Tibial nerve (tissue), 4 donors: ENCODE results near the gene PRXL2B. TPM values are rescaled to one million over a fixed set of nuclear protein-coding genes. Genes with fewer than 3 reads are reported as not detected.

Source experiments
- DNase-seq, 2 donors: peaks; one replicate each; pipeline ENCODE4 v3.0.0-alpha.2; 2019; ENCODE audit warnings: low spot score in 2 of 2
- H3K27ac ChIP-seq, 4 donors: fragments of 200-600 bp; sonication (generic) in 3 of 4; one replicate each; pipeline ENCODE4 v1.5.1; 2017 to 2019; ENCODE audit warnings: mild to moderate bottlenecking in 1 of 4
- H3K27me3 ChIP-seq, 2 donors: fragments of 200-600 bp; sonication (generic) in 1 of 2; one replicate each; pipeline versions ENCODE4 v1.5.1 to v1.6.0; 2017 to 2019
- H3K36me3 ChIP-seq, 3 donors: fragments of 200-600 bp; sonication (generic); one replicate each; pipeline ENCODE4 v1.5.1; 2018 to 2019
- H3K4me1 ChIP-seq, 4 donors: fragments of 200-600 bp; sonication (generic) in 3 of 4; one replicate each; pipeline ENCODE4 v1.5.1; 2017 to 2019
- H3K4me3 ChIP-seq, 4 donors: fragments of 200-600 bp; sonication (generic) in 3 of 4; one replicate each; pipeline ENCODE4 v1.5.1; 2017 to 2019; ENCODE audit warnings: mild to moderate bottlenecking in 1 of 4, moderate library complexity in 1 of 4
- H3K9me3 ChIP-seq, 4 donors: fragments of 200-600 bp; sonication (generic) in 3 of 4; one replicate each; pipeline ENCODE4 v1.5.1; 2017 to 2019
- EP300 ChIP-seq, 2 donors: sonication (generic); formaldehyde crosslinking; IDR thresholded peaks; one replicate each; pipeline ENCODE4 v1.6.1; 2017; ENCODE audit warnings: antibody characterized with exemption in 2 of 2, mild to moderate bottlenecking in 1 of 2
- POLR2A ChIP-seq, 2 donors: fragments of 450-650 bp; IDR thresholded peaks; one replicate each; pipeline ENCODE4 v1.6.1; 2017; ENCODE audit warnings: antibody characterized with exemption in 2 of 2, mild to moderate bottlenecking in 2 of 2, moderate library complexity in 2 of 2
- WGBS, 2 donors: methylation state at CpG; one replicate each; pipeline ENCODE4 v1.1.5; 2018; 5-methylcytosine and 5-hydroxymethylcytosine counted together
- total RNA-seq, 4 donors: library from RNA; depleted of rRNA; stranded (reverse); fragments of >200 nt; gene quantifications; one replicate each; pipeline ENCODE4 v1.1.0, GENCODE V29; 2016
- TF ChIP-seq, protein P1 (sequence below), 5 experiments: fragments of 200-600 bp in 3 of 5; fragments of 450-650 bp in 2 of 5; sonication (generic) in 3 of 5; IDR thresholded peaks; one replicate each; pipeline ENCODE4 v1.5.1; 2016 to 2019; ENCODE audit warnings: antibody characterized with exemption in 5 of 5, mild to moderate bottlenecking in 3 of 5, moderate library complexity in 2 of 5

Gene PRXL2B
- total RNA-seq, 4 donors from 2014 or later: 14.4 to 18.0 (median 16.9) TPM

DNA sequence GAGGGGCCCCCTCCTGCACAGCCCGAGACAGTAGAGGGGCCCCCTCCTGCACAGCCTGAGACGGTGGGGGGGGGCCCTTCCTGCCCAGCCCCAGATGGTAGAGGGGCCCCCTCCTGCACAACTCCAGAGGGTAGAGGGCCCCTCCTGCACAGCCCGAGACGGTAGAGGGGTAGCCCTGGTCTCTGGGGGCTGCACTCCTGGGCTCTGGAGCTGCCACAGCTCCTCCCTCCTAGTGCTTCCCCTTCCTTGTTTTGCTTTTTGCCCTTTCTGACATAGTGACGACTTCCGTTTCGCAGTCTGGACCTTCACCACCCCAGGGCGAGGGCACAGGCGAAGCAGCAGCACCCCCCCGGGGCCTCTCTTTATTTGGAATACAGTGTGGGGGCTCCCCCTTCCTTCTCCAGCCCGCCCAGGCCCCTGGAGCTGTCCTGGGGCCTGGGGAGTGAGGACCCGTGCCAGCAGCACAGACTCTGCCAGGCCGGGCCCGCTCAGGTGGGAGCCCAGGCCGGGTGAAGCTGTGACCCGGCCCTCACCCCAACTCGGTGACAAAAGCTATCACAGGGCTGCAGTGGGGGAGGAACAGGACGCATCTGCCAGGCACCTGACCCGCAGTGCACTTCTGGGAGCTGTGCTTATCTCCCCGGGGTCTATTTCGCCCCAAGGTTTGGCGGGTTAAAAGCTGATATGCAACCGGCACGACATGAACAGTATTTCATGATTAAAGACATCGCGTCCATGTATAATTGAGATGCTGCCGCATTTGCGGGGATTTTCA is 1.1 kb upstream of the PRXL2B start:
- 1% methylated on average over 16 to 27 of the region's 28 CpGs for WGBS, 2 donors
- peak; percentile 48 to 74 for DNase-seq
- Histone ChIP-seq H3K27me3 (no peaks in the 10 kb centered on the region), H3K36me3 (peaks cover 0 to 23% (median 0%) of the 10 kb centered on the region in 3 donors), H3K4me3 (peak overlapping the region; percentile 55 to 96 (median 88)), H3K27ac (peak overlapping the region; percentile 94 to 100 (median 98)), H3K9me3 (no peaks in the 10 kb centered on the region), H3K4me1 (peaks cover 0 to 39% (median 21%) of the 10 kb centered on the region in 4 donors)
- TF ChIP-seq POLR2A (IDR thresholded peaks at IDR 0.05) (peak; percentile 78 to 82), EP300 (IDR thresholded peaks at IDR 0.05) (peak; percentile 69 to 92)
- TF ChIP-seq, protein P1, sequence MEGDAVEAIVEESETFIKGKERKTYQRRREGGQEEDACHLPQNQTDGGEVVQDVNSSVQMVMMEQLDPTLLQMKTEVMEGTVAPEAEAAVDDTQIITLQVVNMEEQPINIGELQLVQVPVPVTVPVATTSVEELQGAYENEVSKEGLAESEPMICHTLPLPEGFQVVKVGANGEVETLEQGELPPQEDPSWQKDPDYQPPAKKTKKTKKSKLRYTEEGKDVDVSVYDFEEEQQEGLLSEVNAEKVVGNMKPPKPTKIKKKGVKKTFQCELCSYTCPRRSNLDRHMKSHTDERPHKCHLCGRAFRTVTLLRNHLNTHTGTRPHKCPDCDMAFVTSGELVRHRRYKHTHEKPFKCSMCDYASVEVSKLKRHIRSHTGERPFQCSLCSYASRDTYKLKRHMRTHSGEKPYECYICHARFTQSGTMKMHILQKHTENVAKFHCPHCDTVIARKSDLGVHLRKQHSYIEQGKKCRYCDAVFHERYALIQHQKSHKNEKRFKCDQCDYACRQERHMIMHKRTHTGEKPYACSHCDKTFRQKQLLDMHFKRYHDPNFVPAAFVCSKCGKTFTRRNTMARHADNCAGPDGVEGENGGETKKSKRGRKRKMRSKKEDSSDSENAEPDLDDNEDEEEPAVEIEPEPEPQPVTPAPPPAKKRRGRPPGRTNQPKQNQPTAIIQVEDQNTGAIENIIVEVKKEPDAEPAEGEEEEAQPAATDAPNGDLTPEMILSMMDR (IDR thresholded peaks at IDR 0.05): peak in 2 of 5 experiments; percentile 17 to 29

DNA sequence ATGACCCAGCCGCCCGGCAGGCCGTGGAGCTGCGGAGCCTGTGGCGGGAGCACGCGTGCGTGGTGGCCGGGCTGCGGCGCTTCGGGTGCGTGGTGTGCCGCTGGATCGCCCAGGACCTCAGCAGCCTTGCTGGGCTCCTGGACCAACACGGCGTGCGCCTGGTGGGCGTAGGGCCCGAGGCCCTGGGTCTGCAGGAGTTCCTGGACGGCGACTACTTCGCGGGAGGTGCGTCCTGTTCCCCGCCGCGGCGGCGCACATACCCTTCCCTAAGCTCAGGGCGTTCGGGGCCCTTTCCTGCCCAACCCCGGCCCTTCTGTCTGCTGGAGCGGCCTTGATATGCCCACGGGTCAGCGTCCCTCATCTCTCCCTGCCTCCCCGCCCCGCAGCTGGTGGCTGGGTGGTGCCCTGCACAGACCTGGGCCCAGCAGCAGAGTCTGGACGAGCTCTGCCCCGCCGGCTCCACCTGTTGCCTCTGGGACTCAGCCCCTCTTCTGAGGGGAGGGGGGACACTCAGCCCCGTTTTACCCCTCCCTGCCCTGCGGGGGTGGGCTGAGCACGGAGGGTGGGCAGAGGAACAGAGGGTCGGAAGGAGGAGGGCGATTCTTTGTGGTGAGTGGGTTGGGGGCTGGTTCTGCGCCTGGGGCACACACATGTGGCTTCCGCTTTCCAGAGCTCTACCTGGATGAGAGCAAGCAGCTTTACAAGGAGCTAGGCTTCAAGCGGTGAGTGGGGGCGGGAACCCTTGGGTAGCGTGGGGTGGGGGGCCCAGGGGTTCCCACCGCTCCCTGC is 688 bp downstream of the PRXL2B start:
- WGBS, 2 donors: 10 to 14% methylated on average over 33 to 40 of the region's 52 CpGs
- no peaks in the 10 kb centered on the region for H3K27me3 ChIP-seq
- H3K36me3 ChIP-seq: peaks cover 0 to 27% (median 0%) of the 10 kb centered on the region in 3 donors
- H3K27ac ChIP-seq: peak overlapping the region; percentile 26 to 100 (median 68)
- H3K4me1 ChIP-seq: peaks cover 0 to 39% (median 21%) of the 10 kb centered on the region in 4 donors
- TF ChIP-seq EP300 (IDR thresholded peaks at IDR 0.05) (no peak), POLR2A (IDR thresholded peaks at IDR 0.05) (no peak)
- TF ChIP-seq, protein P1 (IDR thresholded peaks at IDR 0.05): no peak
- no peak for DNase-seq
- peak overlapping the region; percentile 56 to 96 (median 88) for H3K4me3 ChIP-seq
- H3K9me3 ChIP-seq: no peaks in the 10 kb centered on the region

DNA sequence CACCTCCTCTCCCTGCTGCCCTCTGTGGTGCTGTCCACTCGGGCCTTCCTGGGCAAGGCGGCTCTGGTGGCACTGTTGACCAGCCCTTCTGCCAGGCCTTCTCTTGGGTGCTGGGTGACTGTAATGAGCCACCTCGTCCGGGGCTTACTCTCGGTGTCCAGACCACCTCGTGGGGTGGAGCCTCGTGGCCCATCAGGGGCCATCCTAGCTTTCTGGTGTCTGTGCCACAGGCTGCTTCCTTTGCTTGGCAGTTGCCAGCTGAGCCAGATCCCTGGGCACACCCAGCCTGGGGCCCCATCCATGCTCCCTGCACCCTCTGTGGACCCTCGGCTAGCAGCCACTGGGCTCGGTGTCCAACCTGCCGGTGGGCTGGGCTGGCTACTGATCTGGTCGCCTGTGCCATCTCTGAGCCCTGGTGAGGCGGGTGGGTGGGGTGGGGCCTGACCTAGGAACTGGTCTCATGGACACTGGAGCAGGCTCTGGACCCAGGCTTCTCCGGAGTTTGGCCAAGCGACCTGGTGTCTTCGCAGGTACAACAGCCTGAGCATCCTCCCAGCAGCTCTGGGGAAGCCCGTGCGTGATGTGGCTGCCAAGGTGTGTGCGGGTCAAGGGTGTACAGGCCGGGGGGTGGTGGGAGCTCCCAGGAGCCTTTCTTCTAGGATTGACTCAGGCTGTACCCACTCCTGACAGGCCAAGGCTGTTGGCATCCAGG is 1.4 kb downstream of the PRXL2B start:
- H3K4me3 ChIP-seq: peak overlapping the region in 3 of 4 donors; percentile 56 to 96 (median 96)
- DNase-seq: no peak
- H3K27me3 ChIP-seq: peaks cover 0 to 5% of the 10 kb centered on the region in 2 donors
- TF ChIP-seq POLR2A (IDR thresholded peaks at IDR 0.05): no peak
- TF ChIP-seq, protein P1 (IDR thresholded peaks at IDR 0.05): no peak
- TF ChIP-seq EP300 (IDR thresholded peaks at IDR 0.05): no peak
- H3K9me3 ChIP-seq: no peaks in the 10 kb centered on the region
- peaks cover 0 to 39% (median 21%) of the 10 kb centered on the region in 4 donors for H3K4me1 ChIP-seq
- H3K27ac ChIP-seq: peak overlapping the region in 2 of 4 donors; percentile 38 to 99
- WGBS, 2 donors: 71 to 79% methylated on average over 12 to 16 of the region's 19 CpGs
- peaks cover 0 to 27% (median 0%) of the 10 kb centered on the region in 3 donors for H3K36me3 ChIP-seq

DNA sequence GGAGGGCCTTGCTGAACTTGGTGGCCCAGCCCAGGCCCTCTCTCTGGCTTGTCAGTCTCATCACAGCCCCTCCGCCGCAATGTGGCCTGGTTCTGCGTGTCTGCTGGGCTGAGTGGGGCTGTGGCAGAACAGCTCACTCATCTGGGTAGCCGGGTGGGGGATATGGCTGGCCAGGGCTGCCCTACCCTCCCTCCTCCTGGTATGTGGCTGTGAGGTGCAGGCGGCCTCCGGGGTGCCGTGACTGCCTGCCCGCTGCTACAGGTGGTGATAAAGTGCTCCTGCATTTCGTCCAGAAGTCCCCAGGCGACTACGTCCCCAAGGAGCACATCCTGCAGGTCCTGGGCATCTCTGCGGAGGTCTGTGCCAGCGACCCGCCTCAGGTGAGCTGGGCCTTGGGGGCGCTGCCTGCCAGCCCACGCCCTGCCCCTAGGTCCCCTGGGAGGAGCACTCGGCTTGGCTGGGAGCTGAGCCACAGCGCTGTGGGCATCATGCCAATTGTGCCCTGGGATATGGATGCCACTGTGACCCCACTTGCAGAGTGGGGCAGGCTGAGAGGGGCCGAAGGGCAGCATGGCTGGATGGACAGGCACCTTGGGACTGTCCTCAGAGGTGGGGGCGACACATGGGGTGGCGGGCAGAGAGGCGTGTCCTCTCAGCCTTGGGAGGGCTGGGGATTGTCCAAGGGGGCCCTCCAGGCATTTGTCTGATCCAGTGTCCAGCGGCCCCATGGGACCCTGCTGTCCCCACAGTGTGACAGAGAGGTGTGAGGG is 2.3 kb downstream of the PRXL2B start:
- Histone ChIP-seq H3K4me1 (peaks cover 0 to 41% (median 18%) of the 10 kb centered on the region in 4 donors), H3K27ac (no peak overlapping the region), H3K9me3 (no peaks in the 10 kb centered on the region), H3K4me3 (no peak overlapping the region), H3K36me3 (peaks cover 0 to 27% (median 0%) of the 10 kb centered on the region in 3 donors), H3K27me3 (peaks cover 0 to 6% of the 10 kb centered on the region in 2 donors)
- no peak for DNase-seq
- no peak for TF ChIP-seq POLR2A (IDR thresholded peaks at IDR 0.05)
- TF ChIP-seq, protein P1 (IDR thresholded peaks at IDR 0.05): no peak
- no peak for TF ChIP-seq EP300 (IDR thresholded peaks at IDR 0.05)
- 76 to 90% methylated on average over 14 to 23 of the region's 23 CpGs for WGBS, 2 donors
